NCI-H1436 (cell line): ENCODE data around the gene C3.
"Not testable (repeated sequence)": the region's sequence is repeated elsewhere in the genome, so short reads cannot be mapped to it uniquely, and the experiment has no call there.

Source experiments
- DNase-seq: peaks from one replicate; lab custom pipeline; 2025; lab: John Stamatoyannopoulos, UW

The C3 gene

GRCh38 chr19:6690160-6690885 is 30.1 kb downstream of the C3 start:
- DNase-seq, result no peak

GRCh38 chr19:6687114-6687513 is 33.3 kb downstream of the C3 start:
- no peak for DNase-seq

DNA sequence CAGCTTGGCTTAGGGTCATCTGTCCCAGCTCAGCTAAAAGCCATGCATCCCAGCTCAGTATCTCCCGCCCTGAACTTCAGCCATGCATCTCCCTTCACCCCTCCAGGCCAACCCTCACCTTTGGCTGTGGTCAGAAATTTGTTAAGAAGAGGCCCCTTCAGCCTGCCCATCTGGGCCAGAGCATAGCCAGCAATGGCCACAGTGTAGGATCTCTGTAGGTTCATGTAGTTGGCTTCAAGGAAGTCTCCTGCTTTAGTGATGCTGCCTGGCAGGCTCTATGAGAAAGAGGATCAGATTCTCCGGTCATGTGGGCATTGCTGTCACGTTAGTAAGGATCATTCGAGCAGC is 33.8 kb downstream of the C3 start:
- no peak for DNase-seq

GRCh38 chr19:6685962-6686627 is 34.4 kb downstream of the C3 start:
- DNase-seq, result no peak

DNA sequence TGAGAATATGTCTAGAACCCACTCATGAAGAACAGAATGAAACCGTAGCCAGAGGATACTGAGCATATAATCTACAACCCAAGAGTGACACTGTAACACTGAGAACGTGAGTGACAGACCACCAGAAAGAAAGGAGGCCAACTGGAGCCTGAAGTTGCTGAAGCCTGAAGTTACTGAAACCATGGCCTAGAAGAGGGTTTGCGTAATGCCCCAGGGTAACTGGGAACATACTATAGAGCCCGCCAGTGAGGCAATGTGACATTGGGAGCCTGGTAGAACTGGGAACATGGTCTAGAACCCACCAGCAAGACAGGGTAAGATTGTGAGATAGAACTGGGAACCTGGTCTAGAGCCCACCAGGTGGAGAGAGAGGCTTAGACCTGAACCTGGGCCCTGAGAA is 35.0 kb downstream of the C3 start:
- DNase-seq, result no peak

GRCh38 chr19:6683971-6684370 is 36.5 kb downstream of the C3 start:
- DNase-seq, result no peak

GRCh38 chr19:6682607-6683128 is 37.8 kb downstream of the C3 start:
- DNase-seq, result no peak

DNA sequence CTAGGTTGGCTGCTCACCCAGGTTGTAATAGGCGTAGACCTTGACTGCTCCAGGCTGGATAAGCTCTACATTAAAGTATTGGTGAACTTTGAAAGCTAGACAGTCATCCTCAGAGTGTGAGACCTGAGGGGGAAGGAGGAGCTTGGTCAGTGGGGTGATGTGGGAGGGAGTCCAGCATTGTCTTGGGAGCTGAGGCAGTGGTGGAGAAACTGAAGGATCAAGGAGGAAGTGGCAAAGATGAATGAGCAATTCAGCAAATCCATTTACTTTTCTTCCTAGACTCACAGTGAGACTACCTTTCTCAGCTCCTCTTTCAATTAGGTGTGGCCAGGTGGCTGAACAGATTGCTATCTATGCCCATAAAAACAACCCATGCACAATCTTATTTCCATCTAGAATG is 40.3 kb downstream of the C3 start:
- no peak for DNase-seq

- DNase-seq, result no peak
Observed at GRCh38 chr19:6679139-6679538, 41.3 kb downstream of the C3 start.

- no peak for DNase-seq
Observed at GRCh38 chr19:6678690-6679109, 41.8 kb downstream of the C3 start.

- no peak for DNase-seq
Observed at GRCh38 chr19:6677883-6678689, 42.4 kb downstream of the C3 start.

GRCh38 chr19:6677495-6677882 is 43.0 kb downstream of the C3 start:
- DNase-seq, result no peak

DNA sequence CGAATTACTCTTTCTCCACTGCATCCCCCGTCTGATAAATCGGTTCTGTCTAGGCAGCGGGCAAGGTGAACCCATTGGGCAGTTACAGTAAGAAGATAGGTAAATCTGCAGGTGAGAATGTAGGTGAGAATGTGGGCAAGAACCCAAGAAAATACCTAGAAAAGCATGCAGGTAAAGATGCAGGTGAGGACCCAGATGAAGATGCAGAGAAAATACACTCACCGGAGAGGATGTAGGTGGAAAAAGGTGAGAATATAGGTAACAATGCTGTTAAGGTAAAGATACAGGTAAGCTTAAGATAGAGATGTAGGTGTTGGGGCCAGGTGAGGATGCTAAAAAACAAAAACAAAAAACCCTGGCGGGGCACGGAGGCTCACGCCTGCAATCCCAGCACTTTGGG is 44.2 kb downstream of the C3 start:
- no peak for DNase-seq

- no peak for DNase-seq
Observed at GRCh38 chr19:6674868-6675305, 45.6 kb downstream of the C3 start.

DNA sequence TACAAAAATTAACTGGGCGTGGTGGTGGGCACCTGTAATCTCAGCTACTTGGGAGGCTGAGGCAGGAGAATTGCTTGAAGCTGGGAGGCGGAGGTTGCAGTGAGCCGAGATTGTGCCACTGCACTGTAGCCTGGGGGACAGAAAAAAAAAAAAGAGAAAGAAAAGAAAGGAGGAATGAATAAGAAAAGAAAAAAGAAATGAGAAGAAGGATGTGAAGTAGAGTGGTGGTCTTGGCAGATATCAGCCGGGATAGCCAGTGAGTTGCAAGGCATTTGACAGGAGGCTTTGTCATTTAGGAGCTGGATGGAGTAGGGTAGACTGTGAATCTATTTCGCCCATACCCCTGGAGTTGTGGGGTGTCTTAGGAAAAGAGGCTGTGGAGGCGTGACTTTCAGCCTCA is 46.0 kb downstream of the C3 start:
- DNase-seq, result not testable (repeated sequence)

GRCh38 chr19:6672693-6673290 is 47.7 kb downstream of the C3 start:
- no peak for DNase-seq

DNA sequence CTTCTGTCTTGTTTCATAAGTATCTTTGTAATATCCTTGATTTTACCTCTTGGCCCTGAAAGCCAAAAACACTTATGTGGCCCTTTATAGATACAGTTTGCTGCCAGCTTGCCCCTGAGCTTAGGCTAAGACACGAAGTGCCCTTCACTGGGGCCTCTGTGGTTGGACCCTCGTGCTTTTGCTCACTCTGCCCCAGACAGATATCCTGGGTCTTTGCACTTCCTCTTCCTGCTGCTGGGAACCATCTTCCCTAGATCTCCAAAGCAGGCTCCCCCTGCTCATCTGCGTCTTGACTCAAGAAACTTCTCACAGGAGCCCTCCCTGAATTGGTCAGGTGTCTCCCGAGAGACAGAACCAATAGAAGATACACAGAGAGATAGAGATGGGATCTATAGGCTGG is 48.5 kb downstream of the C3 start:
- DNase-seq, result no peak

- DNase-seq, result no peak
Observed at GRCh38 chr19:6668691-6669090, 51.8 kb downstream of the C3 start.

GRCh38 chr19:6667114-6667627 is 53.3 kb downstream of the C3 start:
- DNase-seq, result no peak

- no peak for DNase-seq
Observed at GRCh38 chr19:6664916-6665315, 55.5 kb downstream of the C3 start.

- DNase-seq, result no peak
Observed at GRCh38 chr19:6663236-6664201, 56.9 kb downstream of the C3 start.
